NCI-H128 (cell line): ENCODE data around the gene METTL16.

ENCODE experiments used
- DNase-seq: peaks from one replicate; lab custom pipeline; 2025; ENCODE audit not compliant: unreplicated experiment; lab: John Stamatoyannopoulos, UW

METTL16 gene

DNA sequence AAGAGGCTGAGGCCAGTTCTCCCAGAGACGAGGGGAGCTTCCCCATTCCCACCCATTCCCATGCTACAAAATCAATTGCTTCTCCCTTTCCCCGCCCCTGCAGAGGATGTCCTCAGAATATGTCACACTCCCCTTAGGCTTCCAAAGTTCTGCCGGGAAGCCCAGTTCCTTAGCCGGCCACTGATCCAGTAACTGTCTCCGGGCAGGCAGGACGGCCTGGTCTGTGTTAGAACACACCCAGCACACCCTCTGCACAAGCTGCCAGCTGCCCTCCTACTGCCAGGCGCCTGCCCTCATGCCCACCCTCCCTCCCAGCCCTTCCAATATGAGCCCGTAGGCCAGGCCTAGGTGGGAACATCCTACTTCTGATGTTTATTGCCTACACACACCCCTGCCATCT, 143.3 kb downstream of the METTL16 start:
- DNase-seq: no peak

GRCh38 chr17:2366747-2367494, 144.8 kb downstream of the METTL16 start:
- DNase-seq: no peak
